SU-DHL-6 (cell line): Measurements from ENCODE around the gene ASTN2.
A peak's percentile ranks its signal among the peaks of the same experiment; 100 is the strongest.

Source experiments
- H2AFZ ChIP-seq: fragments of 200-600 bp; sonication (generic); 2 replicates; pipeline ENCODE4 v1.6.1; 2014; ENCODE audit warnings: low read depth, mild to moderate bottlenecking, moderate library complexity, mixed read lengths, antibody characterized with exemption, low read length; ENCODE audit not compliant: severe bottlenecking
- H3F3A ChIP-seq: fragments of 200-600 bp; shearing (Covaris generic); 2 replicates; pipeline ENCODE4 v1.6.0; 2016; ENCODE audit warnings: antibody characterized with exemption, mild to moderate bottlenecking; ENCODE audit not compliant: insufficient read depth
- H3K27ac ChIP-seq: fragments of 200-600 bp; sonication (generic); 2 replicates; pipeline ENCODE4 v1.5.1; 2016; ENCODE audit warnings: low read depth, mild to moderate bottlenecking, low read length, moderate library complexity, mixed read lengths
- H3K27me3 ChIP-seq: fragments of 200-600 bp; sonication (generic), shearing (Covaris generic); 2 replicates; pipeline ENCODE4 v1.6.0; 2014; ENCODE audit warnings: mild to moderate bottlenecking, low read length
- H3K36me3 ChIP-seq: fragments of 200-600 bp; sonication (generic); 2 replicates; pipeline ENCODE4 v1.6.1; 2014; ENCODE audit warnings: mild to moderate bottlenecking, low read length, mixed read lengths
- H3K4me2 ChIP-seq: fragments of 300-600, 200-600 bp; shearing (Covaris generic), sonication (generic); 2 replicates; pipeline ENCODE4 v1.6.0; 2014; ENCODE audit warnings: low read length, low read depth, mild to moderate bottlenecking; ENCODE audit not compliant: poor library complexity, severe bottlenecking
- H3K4me3 ChIP-seq: fragments of 200-600 bp; sonication (generic); 2 replicates; pipeline ENCODE4 v1.5.1; 2014; ENCODE audit warnings: antibody characterized with exemption, low read length, mild to moderate bottlenecking, mixed read lengths; ENCODE audit not compliant: insufficient read depth, poor library complexity, severe bottlenecking
- H3K79me2 ChIP-seq: fragments of 200-600 bp; sonication (generic); 2 replicates; pipeline ENCODE4 v1.6.1; 2014; ENCODE audit warnings: mild to moderate bottlenecking, low read length, moderate library complexity; ENCODE audit not compliant: insufficient read depth
- H3K9ac ChIP-seq: fragments of 200-600 bp; sonication (generic); 2 replicates; pipeline ENCODE4 v1.7.0; 2014; ENCODE audit warnings: mild to moderate bottlenecking, low read length
- H3K9me2 ChIP-seq: fragments of 200-600 bp; sonication (generic); replicated peaks from 2 replicates; pipeline ENCODE4 v1.6.1; 2014; ENCODE audit warnings: low read length; ENCODE audit not compliant: insufficient read depth
- H3K9me3 ChIP-seq: fragments of 200-600 bp; sonication (generic); 2 replicates; pipeline ENCODE4 v1.6.1; 2014; ENCODE audit warnings: low read length, mixed read lengths; ENCODE audit not compliant: insufficient read depth
- H4K20me1 ChIP-seq: fragments of 200-600 bp; sonication (generic); 2 replicates; pipeline ENCODE4 v1.6.1; 2014; ENCODE audit warnings: low read depth, mild to moderate bottlenecking, antibody characterized with exemption, low read length, moderate library complexity, mixed read lengths
- EZH2phosphoT487 ChIP-seq: fragments of 200-600 bp; sonication (generic), shearing (Covaris generic); conservative IDR thresholded peaks from 2 replicates; pipeline ENCODE4 v1.6.1; 2018; ENCODE audit warnings: mild to moderate bottlenecking, antibody characterized with exemption, low read length, moderate library complexity, mixed read lengths
- TF ChIP-seq, protein P1 (sequence below): fragments of 200-600 bp; sonication (generic); IDR thresholded peaks from one replicate; pipeline ENCODE4 v1.5.1; 2017; ENCODE audit warnings: antibody characterized with exemption, mild to moderate bottlenecking, low read length, moderate library complexity; ENCODE audit not compliant: insufficient read depth, poor library complexity, severe bottlenecking

ASTN2 gene

GRCh38 chr9:116687754-116688135, 727.1 kb downstream of the ASTN2 start:
- H3K79me2 ChIP-seq: peaks cover 52% of the 10 kb centered on the region

DNA sequence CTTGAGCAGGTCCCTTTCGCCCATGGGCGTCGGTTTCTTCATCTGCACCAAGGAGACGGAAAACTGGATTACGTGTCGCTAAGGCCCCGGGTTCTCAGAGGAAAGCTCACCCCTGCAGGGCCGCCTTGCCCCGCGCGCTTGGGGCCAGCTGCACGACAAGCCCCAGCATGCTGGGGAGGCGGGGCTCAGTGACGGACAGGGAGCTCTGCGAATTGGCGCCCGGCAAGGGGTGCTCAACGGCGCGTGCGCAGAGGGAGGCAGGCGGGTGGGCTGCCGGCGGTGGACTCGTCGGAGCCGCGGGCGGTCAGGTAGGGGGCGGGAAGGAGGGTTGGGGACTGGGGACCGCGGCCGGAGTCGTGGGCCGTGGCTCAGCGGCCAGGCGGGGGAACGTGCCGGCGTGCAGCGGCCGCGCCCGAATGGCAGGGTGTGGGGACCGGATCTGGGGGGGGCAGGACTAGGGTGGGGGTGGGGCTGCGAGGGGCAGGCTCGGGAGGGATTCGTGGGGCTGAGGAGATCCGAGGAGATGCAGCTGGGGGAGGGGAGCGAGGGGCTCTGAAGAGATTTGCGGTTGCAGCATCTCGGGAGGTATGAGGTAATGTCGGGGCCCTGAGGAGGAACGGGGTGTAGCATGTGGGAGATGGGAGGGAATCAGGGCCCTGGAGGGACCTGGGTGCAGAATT, 727.6 kb downstream of the ASTN2 start, which contains the start of gene TRIM32:
Gene TRIM32, plus strand, starts transcription at position 232 of the 680 bp plus-strand sequence. CDS start 10,438 bp downstream, outside the sequence.
- Histone ChIP-seq H3K9ac (peak within 1 kb of the TSS; percentile 61), H3K4me2 (peak within 1 kb of the TSS; percentile 68), H3F3A (no peaks in the 10 kb centered on the region), H3K9me2 (no peaks in the 10 kb centered on the region), H3K9me3 (peaks cover 4% of the 10 kb centered on the region; the same call in 1 of the 2 replicates), H2AFZ (peak within 1 kb of the TSS; percentile 77), H3K27ac (peak within 1 kb of the TSS; percentile 25; the same call in 1 of the 2 replicates), H3K79me2 (peaks cover 47% of the 10 kb centered on the region), H3K27me3 (no peaks in the 10 kb centered on the region), H3K36me3 (no peaks in the 10 kb centered on the region), H4K20me1 (peaks cover 5% of the 10 kb centered on the region; the same call in 1 of the 2 replicates), H3K4me3 (peak within 1 kb of the TSS; percentile 94)
- TF ChIP-seq, protein P1, sequence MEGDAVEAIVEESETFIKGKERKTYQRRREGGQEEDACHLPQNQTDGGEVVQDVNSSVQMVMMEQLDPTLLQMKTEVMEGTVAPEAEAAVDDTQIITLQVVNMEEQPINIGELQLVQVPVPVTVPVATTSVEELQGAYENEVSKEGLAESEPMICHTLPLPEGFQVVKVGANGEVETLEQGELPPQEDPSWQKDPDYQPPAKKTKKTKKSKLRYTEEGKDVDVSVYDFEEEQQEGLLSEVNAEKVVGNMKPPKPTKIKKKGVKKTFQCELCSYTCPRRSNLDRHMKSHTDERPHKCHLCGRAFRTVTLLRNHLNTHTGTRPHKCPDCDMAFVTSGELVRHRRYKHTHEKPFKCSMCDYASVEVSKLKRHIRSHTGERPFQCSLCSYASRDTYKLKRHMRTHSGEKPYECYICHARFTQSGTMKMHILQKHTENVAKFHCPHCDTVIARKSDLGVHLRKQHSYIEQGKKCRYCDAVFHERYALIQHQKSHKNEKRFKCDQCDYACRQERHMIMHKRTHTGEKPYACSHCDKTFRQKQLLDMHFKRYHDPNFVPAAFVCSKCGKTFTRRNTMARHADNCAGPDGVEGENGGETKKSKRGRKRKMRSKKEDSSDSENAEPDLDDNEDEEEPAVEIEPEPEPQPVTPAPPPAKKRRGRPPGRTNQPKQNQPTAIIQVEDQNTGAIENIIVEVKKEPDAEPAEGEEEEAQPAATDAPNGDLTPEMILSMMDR: no peak
- TF ChIP-seq EZH2phosphoT487: no peak

More at GRCh38 chr9:116687754-116688135, 727.1 kb downstream of the ASTN2 start:
- TF ChIP-seq, protein P1: no peak
- no peak for TF ChIP-seq EZH2phosphoT487
- no peaks in the 10 kb centered on the region for H3K9me2 ChIP-seq
- no peaks in the 10 kb centered on the region for H3F3A ChIP-seq
- H3K9me3 ChIP-seq: peaks cover 4% of the 10 kb centered on the region; the same call in 1 of the 2 replicates
- H3K9ac ChIP-seq: peak overlapping the region; percentile 61
- H3K36me3 ChIP-seq: no peaks in the 10 kb centered on the region
- no peaks in the 10 kb centered on the region for H3K27me3 ChIP-seq
- peak overlapping the region; percentile 94 for H3K4me3 ChIP-seq
- peaks cover 5% of the 10 kb centered on the region; the same call in 1 of the 2 replicates for H4K20me1 ChIP-seq
- peak overlapping the region; percentile 25; the same call in 1 of the 2 replicates for H3K27ac ChIP-seq
- H2AFZ ChIP-seq: no peak overlapping the region
- H3K4me2 ChIP-seq: peak overlapping the region; percentile 68

- Histone ChIP-seq H3K9me3 (peaks cover 4% of the 10 kb centered on the region; the same call in 1 of the 2 replicates), H3K9me2 (no peaks in the 10 kb centered on the region), H3K4me2 (peak overlapping the region; percentile 68), H3K9ac (peak overlapping the region; percentile 61), H3K27me3 (no peaks in the 10 kb centered on the region), H4K20me1 (peaks cover 3% of the 10 kb centered on the region; the same call in 1 of the 2 replicates), H3F3A (no peaks in the 10 kb centered on the region), H3K79me2 (peaks cover 42% of the 10 kb centered on the region), H3K27ac (peak overlapping the region; percentile 6; the same call in 1 of the 2 replicates), H3K4me3 (peak overlapping the region; percentile 94), H3K36me3 (no peaks in the 10 kb centered on the region), H2AFZ (peak overlapping the region; percentile 77)
- TF ChIP-seq, protein P1: no peak
- no peak for TF ChIP-seq EZH2phosphoT487
These were observed 728.2 kb downstream of the ASTN2 start for GRCh38 chr9:116686693-116687073.
